Endothelial cell of umbilical vein (primary cell): ENCODE results near the gene LSG1. TPM values are rescaled to one million over a fixed set of nuclear protein-coding genes. Genes with fewer than 3 reads are reported as not detected.
A peak's percentile ranks its signal among the peaks of the same experiment; 100 is the strongest.

ENCODE experiments used
- BruUV-seq: library from RNA; stranded (reverse); fragments of 400-500 nt; replicated peaks from 2 replicates; lab custom pipeline; 2021; lab: Mats Ljungman, UMichigan
- CTCF ChIA-PET: fragments of 300-600, 350-600 bp; sonication (Branson Sonifier 250); formaldehyde crosslinking; loops from one replicate; lab custom pipeline; 2021; ENCODE audit warnings: antibody characterized with exemption, inconsistent platforms; lab: Charles Lee
- POLR2A ChIA-PET: fragments of 300-600, 350-600 bp; sonication (Branson Sonifier 250); formaldehyde crosslinking; loops from one replicate; lab custom pipeline; 2021; ENCODE audit warnings: antibody characterized with exemption, inconsistent platforms; lab: Charles Lee
- DNase-seq: peaks from one replicate; pipeline ENCODE4 v3.0.0-alpha.2; 2011; ENCODE audit warnings: low read depth, low spot score
- FAIRE-seq: peaks from 2 replicates; lab custom pipeline; 2011; peaks lifted over from hg19 to GRCh38; lab: Jason Lieb, UNC
- H2AFZ ChIP-seq: 2 replicates; pipeline ENCODE4 v1.6.0; 2012; ENCODE audit warnings: low read depth, low read length, control low read depth, inconsistent platforms
- H3K27ac ChIP-seq: 2 replicates; pipeline ENCODE4 v1.5.1; 2011; ENCODE audit warnings: low read depth, mild to moderate bottlenecking, control low read depth, low read length, moderate library complexity; ENCODE audit not compliant: insufficient read depth
- H3K27me3 ChIP-seq, 2 experiments: 2 replicates each; pipeline versions ENCODE4 v1.6.0 to v1.6.1; 2011; ENCODE audit warnings: low read length in 2 of 2, mixed read lengths in 1 of 2; ENCODE audit not compliant: control insufficient read depth in 2 of 2, insufficient read depth in 2 of 2
- H3K36me3 ChIP-seq, 2 experiments: 2 replicates in 1 of 2; 3 replicates in 1 of 2; pipeline ENCODE4 v1.5.1; 2011; ENCODE audit warnings: low read length in 2 of 2, mild to moderate bottlenecking in 1 of 2, moderate library complexity in 1 of 2; ENCODE audit not compliant: control insufficient read depth in 2 of 2, insufficient read depth in 2 of 2; ENCODE audit errors: extremely low read depth in 1 of 2
- H3K4me1 ChIP-seq: 3 replicates; pipeline ENCODE4 v1.5.1; 2011; ENCODE audit warnings: mild to moderate bottlenecking, low read length; ENCODE audit not compliant: control insufficient read depth, insufficient read depth; ENCODE audit errors: extremely low read depth
- H3K4me2 ChIP-seq: 2 replicates; pipeline ENCODE4 v1.6.1; 2011; ENCODE audit warnings: low read length, control low read depth, mixed read lengths; ENCODE audit not compliant: insufficient read depth
- H3K4me3 ChIP-seq, 3 experiments: fragments of 200-600 bp in 1 of 3; sonication (generic), shearing (Covaris generic) in 1 of 3; replicated peaks in 1 of 3; 2 replicates each; pipeline ENCODE4 v1.5.1; 2011 to 2016; ENCODE audit warnings: control low read depth in 3 of 3, low read length in 3 of 3, mild to moderate bottlenecking in 2 of 3, inconsistent platforms in 1 of 3, low read depth in 1 of 3, moderate library complexity in 1 of 3; ENCODE audit not compliant: insufficient read depth in 1 of 3
- H3K79me2 ChIP-seq: 2 replicates; pipeline ENCODE4 v1.6.0; 2012; ENCODE audit warnings: low read length, inconsistent platforms; ENCODE audit not compliant: control insufficient read depth, insufficient read depth
- H3K9ac ChIP-seq: replicated peaks from 2 replicates; pipeline ENCODE3; 2011; ENCODE audit warnings: low read length, control low read depth; ENCODE audit not compliant: insufficient read depth; ENCODE audit errors: extremely low read depth
- H3K9me1 ChIP-seq: replicated peaks from 3 replicates; pipeline ENCODE4 v1.6.0; 2011; ENCODE audit warnings: mild to moderate bottlenecking, low read length; ENCODE audit not compliant: control insufficient read depth, insufficient read depth; ENCODE audit errors: extremely low read depth
- H3K9me3 ChIP-seq: replicated peaks from 2 replicates; pipeline ENCODE4 v1.5.1; 2012; ENCODE audit warnings: low read length, inconsistent platforms; ENCODE audit not compliant: control insufficient read depth, insufficient read depth
- H4K20me1 ChIP-seq: replicated peaks from 2 replicates; pipeline ENCODE3; 2011; ENCODE audit warnings: mild to moderate bottlenecking, low read length; ENCODE audit not compliant: control insufficient read depth, insufficient read depth; ENCODE audit errors: extremely low read depth
- EZH2 ChIP-seq: IDR thresholded peaks from 2 replicates; pipeline ENCODE4 v1.6.1; 2012; ENCODE audit warnings: borderline replicate concordance, low read depth, mild to moderate bottlenecking, moderate library complexity, low read length, inconsistent platforms; ENCODE audit not compliant: severe bottlenecking
- FOS ChIP-seq: IDR thresholded peaks from 2 replicates; pipeline ENCODE4 v1.6.1; 2011; ENCODE audit warnings: mild to moderate bottlenecking, low read length, moderate library complexity, borderline replicate concordance; ENCODE audit not compliant: insufficient read depth
- GATA2 ChIP-seq: IDR thresholded peaks from 2 replicates; pipeline ENCODE4 v1.7.0; 2011; ENCODE audit warnings: low read depth, mild to moderate bottlenecking, moderate library complexity, mixed read lengths, low read length; ENCODE audit not compliant: insufficient read length, insufficient read depth
- JUN ChIP-seq: IDR thresholded peaks from 2 replicates; pipeline ENCODE4 v1.6.1; 2011; ENCODE audit warnings: borderline replicate concordance, low read depth; ENCODE audit not compliant: insufficient read length, insufficient read depth
- MYC ChIP-seq: IDR thresholded peaks from one replicate; pipeline ENCODE4 v1.6.1; 2011; ENCODE audit warnings: mild to moderate bottlenecking, low read depth, low read length
- POLR2A ChIP-seq: IDR thresholded peaks from 2 replicates; pipeline ENCODE4 v1.6.1; 2012; ENCODE audit warnings: low read depth, mild to moderate bottlenecking, control low read depth, low read length
- POLR2AphosphoS5 ChIP-seq: IDR thresholded peaks from 2 replicates; pipeline ENCODE4 v1.6.1; 2012; ENCODE audit warnings: low read depth, mild to moderate bottlenecking, control low read depth, low read length, moderate library complexity; ENCODE audit not compliant: insufficient read depth
- dilution Hi-C: fragments of 300-500 bp; cut with MboI; formaldehyde crosslinking; loops from one replicate; pipeline ENCODE4 v1.15.0; 2019; ENCODE audit warnings: low sequenced_read_pairs; ENCODE audit not compliant: extremely low pct_ligation_motif_present
- intact Hi-C: fragments of 100-400 bp; cut with micrococcal nuclease; formaldehyde crosslinking; loops from one replicate; pipeline ENCODE4 v1.10.0; 2022
- polyA plus RNA-seq, 4 experiments: library from polyadenylated mRNA; depleted of rRNA in 3 of 4; stranded (reverse) in 3 of 4; unstranded in 1 of 4; fragments of >200 nt; gene quantifications; 2 replicates each; pipeline versions ENCODE4 v1.2.1 to v1.2.3, GENCODE V29; 2011 to 2012; ENCODE audit warnings: missing spikeins in 1 of 4
- total RNA-seq: library from RNA; stranded (reverse); gene quantifications from 2 replicates; pipeline ENCODE4 v1.2.3, GENCODE V29; 2021
- TF ChIP-seq, protein P1 (sequence below): IDR thresholded peaks from 2 replicates; pipeline ENCODE4 v1.6.1; 2011; ENCODE audit not compliant: insufficient read depth, insufficient read length
- TF ChIP-seq, protein P2 (sequence below), 2 donors: IDR thresholded peaks; 1 replicate in 1 of 2; 2 replicates in 1 of 2; pipeline ENCODE4 v1.5.1; 2011; ENCODE audit warnings: low read length in 2 of 2, mild to moderate bottlenecking in 2 of 2, moderate library complexity in 2 of 2, control low read depth in 1 of 2, inconsistent platforms in 1 of 2, low read depth in 1 of 2; ENCODE audit not compliant: insufficient read depth in 1 of 2; ENCODE audit errors: extremely low read depth in 1 of 2

Gene LSG1
- total and polyA plus RNA-seq, 2 donors (not counting 3 experiments of a cell fraction or from before 2014, with no cell fraction given) = 50.0 to 52.7 TPM

DNA sequence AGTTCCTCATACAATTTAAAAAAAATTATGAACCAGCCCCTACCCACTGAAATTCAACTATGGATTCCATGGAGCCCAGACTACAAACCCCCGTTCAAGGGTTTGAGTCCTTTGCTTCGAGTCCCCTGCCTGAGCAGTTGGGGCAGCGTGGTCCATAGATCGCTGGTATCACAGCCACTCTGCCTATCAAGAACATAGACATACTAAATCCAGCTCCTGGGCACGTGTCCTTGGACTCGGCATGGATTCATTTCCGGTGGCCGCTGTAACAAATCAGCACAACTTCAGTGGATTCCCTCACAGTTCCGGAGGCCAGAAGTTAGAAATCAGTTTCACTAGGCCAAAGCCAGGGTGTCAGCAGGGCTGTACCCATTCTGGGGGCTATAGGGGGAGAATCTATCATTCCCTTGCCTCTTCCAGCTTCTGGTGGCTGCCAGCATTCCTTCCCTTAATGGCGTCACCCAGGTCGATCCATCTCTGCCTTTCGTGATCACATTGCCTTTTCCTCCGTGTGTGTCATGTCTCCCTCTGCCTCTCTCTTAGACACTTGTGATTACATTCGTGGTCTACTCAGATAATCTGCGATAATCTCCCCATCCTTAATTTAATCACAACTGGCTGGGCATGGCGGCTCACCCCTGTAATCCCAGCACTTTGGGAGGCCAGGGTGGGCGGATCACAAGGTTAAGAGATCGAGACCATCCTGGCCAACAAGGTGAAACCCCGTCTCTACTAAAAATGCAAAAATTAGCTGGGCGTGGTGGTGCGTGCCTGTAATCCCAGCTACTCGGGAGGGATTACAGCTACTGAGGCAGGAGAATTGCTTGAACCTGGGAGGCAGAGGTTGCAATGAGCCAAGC lies 34.2 kb downstream of the LSG1 start:
- DNase-seq = no peak
- Histone ChIP-seq H4K20me1 (no peaks in the 10 kb centered on the region), H3K9me1 (no peaks in the 10 kb centered on the region), H3K36me3 (peaks cover 0 to 5% of the 10 kb centered on the region in 2 experiments), H3K9me3 (no peaks in the 10 kb centered on the region), H3K4me1 (peaks cover 39% of the 10 kb centered on the region), H2AFZ (no peak overlapping the region), H3K9ac (no peak overlapping the region), H3K79me2 (peaks cover 2% of the 10 kb centered on the region), H3K27me3 (no peaks in the 10 kb centered on the region), H3K4me3 (no peak overlapping the region), H3K27ac (no peak overlapping the region), H3K4me2 (no peak overlapping the region)
- POLR2A ChIA-PET = interaction anchor here (0.6 kb wide), 1 partner anchor 10 kb away, joined by 5 read pairs; no protein-coding TSS in a partner anchor
- no TSS peak for BruUV-seq
- TF ChIP-seq MYC (no peak), POLR2AphosphoS5 (no peak)
- CTCF ChIA-PET = interaction anchor here (1.1 to 3.8 kb wide), 5 partner anchors 15 to 632 kb away, joined by 3 to 36 read pairs (median 3); partner anchors contain the start of gene LSG1
- intact Hi-C loops (no loop called here), dilution Hi-C loops (no loop called here)
- no peak for FAIRE-seq

DNA sequence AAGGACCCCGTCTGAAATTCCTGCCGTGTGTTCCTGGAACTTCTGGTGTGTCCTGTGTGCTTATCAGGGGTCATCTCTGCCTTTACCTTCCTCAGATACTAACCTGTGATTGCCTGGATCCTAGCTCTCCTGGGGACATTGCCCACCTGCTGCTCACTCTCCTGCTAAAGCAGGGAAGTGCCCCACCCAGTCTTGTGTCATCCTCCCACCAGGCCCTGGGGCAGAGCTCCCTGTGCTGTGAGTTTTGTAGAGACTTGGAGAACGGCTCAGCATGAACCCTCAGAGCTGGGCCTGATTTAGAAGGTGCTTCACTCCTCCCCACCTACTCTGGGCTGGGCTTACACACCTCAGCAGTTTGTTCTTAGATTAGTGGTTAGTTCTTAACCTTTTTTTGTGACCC lies 34.9 kb downstream of the LSG1 start:
- no peak for DNase-seq
- BruUV-seq = no TSS peak
- H3K9ac ChIP-seq = no peak overlapping the region
- peak; percentile 35 for FAIRE-seq
- no peak overlapping the region for H3K27ac ChIP-seq
- no peaks in the 10 kb centered on the region for H3K9me3 ChIP-seq
- dilution Hi-C loops = no loop called here
- peaks cover 9% of the 10 kb centered on the region for H3K79me2 ChIP-seq
- H3K4me2 ChIP-seq = no peak overlapping the region
- ChIA-PET CTCF (interaction anchor here (1.1 to 2.1 kb wide), 3 partner anchors 16 to 165 kb away, joined by 3 to 8 read pairs (median 3); partner anchors contain the start of gene LSG1), POLR2A (no interaction called here)
- intact Hi-C loops = no loop called here
- TF ChIP-seq, protein P1, sequence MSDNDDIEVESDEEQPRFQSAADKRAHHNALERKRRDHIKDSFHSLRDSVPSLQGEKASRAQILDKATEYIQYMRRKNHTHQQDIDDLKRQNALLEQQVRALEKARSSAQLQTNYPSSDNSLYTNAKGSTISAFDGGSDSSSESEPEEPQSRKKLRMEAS = no peak
- no peak for TF ChIP-seq FOS
- TF ChIP-seq JUN = no peak
- TF ChIP-seq POLR2AphosphoS5 = no peak
- TF ChIP-seq EZH2 = no peak
- no peak for TF ChIP-seq GATA2
- TF ChIP-seq POLR2A = no peak
- TF ChIP-seq, protein P2, sequence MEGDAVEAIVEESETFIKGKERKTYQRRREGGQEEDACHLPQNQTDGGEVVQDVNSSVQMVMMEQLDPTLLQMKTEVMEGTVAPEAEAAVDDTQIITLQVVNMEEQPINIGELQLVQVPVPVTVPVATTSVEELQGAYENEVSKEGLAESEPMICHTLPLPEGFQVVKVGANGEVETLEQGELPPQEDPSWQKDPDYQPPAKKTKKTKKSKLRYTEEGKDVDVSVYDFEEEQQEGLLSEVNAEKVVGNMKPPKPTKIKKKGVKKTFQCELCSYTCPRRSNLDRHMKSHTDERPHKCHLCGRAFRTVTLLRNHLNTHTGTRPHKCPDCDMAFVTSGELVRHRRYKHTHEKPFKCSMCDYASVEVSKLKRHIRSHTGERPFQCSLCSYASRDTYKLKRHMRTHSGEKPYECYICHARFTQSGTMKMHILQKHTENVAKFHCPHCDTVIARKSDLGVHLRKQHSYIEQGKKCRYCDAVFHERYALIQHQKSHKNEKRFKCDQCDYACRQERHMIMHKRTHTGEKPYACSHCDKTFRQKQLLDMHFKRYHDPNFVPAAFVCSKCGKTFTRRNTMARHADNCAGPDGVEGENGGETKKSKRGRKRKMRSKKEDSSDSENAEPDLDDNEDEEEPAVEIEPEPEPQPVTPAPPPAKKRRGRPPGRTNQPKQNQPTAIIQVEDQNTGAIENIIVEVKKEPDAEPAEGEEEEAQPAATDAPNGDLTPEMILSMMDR (IDR thresholded peaks at IDR 0.05; ENCODE audit: extremely low read depth in 1 of 2, insufficient read depth in 1 of 2, low read depth in 1 of 2, low read length in 2 of 2) = no peak
- no peak for TF ChIP-seq MYC
- peaks cover 0 to 5% of the 10 kb centered on the region in 2 experiments for H3K36me3 ChIP-seq
- H3K4me3 ChIP-seq = no peak overlapping the region
- no peak overlapping the region for H2AFZ ChIP-seq
- no peaks in the 10 kb centered on the region for H3K27me3 ChIP-seq
- no peaks in the 10 kb centered on the region for H4K20me1 ChIP-seq
- H3K9me1 ChIP-seq = no peaks in the 10 kb centered on the region
- peaks cover 44% of the 10 kb centered on the region for H3K4me1 ChIP-seq
